ENCODE data around the gene NRN1L.

The NRN1L gene

DNA sequence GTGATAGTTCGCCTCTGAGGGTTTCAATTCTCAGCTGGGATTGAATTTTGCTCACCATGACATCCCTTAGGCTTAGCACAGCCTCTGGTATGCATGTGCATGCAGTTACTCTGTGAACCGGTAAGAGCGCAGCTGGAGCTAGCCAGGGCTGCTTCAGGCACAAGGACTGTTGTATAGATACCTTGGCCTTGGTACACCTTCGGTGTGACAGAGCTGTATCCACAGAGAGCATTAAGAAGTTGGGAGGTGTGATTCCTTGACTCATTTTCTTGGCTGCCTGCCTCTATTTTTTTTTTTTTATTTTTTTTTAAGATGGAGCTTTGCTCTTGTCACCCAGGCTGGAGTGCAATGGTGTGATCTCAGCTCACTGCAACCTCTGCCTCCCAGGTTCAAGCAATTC is 40.2 kb upstream of the NRN1L start:
- DNase-seq (ENCODE audit: low spot score) = no peak
- Histone ChIP-seq H3K4me3 (peak overlapping the region; percentile 82), H3K27ac (peak overlapping the region; percentile 96 to 98)
- TF ChIP-seq, protein P1, sequence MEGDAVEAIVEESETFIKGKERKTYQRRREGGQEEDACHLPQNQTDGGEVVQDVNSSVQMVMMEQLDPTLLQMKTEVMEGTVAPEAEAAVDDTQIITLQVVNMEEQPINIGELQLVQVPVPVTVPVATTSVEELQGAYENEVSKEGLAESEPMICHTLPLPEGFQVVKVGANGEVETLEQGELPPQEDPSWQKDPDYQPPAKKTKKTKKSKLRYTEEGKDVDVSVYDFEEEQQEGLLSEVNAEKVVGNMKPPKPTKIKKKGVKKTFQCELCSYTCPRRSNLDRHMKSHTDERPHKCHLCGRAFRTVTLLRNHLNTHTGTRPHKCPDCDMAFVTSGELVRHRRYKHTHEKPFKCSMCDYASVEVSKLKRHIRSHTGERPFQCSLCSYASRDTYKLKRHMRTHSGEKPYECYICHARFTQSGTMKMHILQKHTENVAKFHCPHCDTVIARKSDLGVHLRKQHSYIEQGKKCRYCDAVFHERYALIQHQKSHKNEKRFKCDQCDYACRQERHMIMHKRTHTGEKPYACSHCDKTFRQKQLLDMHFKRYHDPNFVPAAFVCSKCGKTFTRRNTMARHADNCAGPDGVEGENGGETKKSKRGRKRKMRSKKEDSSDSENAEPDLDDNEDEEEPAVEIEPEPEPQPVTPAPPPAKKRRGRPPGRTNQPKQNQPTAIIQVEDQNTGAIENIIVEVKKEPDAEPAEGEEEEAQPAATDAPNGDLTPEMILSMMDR (IDR thresholded peaks at IDR 0.05) = no peak

DNA sequence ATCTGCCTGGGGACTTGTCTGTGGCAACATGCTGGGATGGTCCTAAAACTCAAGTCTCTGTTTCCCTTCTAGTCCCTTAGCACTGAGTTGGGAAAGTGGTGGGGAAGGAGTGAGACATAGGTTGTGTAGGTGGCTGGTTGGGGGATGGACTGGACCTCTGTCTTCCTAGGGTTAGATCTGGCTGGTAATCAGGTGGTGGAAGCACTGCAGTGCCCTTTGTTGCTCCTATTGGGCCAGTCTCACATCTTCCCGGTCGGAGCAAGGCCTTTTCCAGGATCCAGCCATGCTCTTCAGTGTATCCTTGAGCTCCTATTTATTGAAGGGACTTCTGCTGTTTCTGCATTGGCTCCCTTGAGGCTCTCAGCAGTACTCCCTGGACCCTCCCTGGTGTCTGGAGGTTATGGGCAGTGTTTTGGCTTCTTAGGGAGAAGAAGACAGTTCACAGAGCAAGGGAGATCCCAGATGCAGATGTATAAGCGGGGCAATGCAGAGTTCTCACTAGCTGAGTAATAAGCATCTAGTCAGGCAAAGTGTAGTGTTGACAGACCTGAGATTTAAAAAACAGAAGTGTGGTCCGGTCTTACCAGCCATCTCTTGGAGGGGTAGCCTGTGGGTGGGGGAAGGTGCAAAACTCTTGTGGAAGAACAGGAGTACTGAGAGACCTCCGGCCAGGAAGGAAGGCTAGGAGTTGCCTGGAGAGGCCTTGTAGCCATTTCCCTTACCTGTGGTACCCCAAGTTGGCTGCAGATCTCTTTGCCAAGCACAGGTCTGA is 39.2 kb upstream of the NRN1L start:
- DNase-seq (ENCODE audit: low spot score) = no peak
- Histone ChIP-seq H3K4me3 (peak overlapping the region; percentile 99), H3K27ac (peak overlapping the region; percentile 96 to 98)
- TF ChIP-seq, protein P1 (IDR thresholded peaks at IDR 0.05) = no peak

DNA sequence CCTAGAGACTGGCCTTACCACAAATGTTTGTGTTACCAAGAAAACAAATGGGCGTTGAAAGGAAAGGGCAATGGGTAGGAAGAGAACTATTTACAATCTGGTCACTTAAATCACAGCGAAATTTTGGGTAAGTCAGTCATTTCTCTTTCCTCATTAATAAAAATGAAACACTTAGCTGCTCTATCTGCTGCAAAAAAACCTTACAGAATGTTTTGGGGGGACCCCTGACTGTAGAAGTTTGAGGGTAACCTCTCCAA is 38.7 kb upstream of the NRN1L start:
- peak overlapping the region; percentile 99 for H3K4me3 ChIP-seq
- H3K27ac ChIP-seq = peak overlapping the region; percentile 96 to 98
- TF ChIP-seq, protein P1 (IDR thresholded peaks at IDR 0.05) = no peak
- DNase-seq (ENCODE audit: low spot score) = no peak

DNA sequence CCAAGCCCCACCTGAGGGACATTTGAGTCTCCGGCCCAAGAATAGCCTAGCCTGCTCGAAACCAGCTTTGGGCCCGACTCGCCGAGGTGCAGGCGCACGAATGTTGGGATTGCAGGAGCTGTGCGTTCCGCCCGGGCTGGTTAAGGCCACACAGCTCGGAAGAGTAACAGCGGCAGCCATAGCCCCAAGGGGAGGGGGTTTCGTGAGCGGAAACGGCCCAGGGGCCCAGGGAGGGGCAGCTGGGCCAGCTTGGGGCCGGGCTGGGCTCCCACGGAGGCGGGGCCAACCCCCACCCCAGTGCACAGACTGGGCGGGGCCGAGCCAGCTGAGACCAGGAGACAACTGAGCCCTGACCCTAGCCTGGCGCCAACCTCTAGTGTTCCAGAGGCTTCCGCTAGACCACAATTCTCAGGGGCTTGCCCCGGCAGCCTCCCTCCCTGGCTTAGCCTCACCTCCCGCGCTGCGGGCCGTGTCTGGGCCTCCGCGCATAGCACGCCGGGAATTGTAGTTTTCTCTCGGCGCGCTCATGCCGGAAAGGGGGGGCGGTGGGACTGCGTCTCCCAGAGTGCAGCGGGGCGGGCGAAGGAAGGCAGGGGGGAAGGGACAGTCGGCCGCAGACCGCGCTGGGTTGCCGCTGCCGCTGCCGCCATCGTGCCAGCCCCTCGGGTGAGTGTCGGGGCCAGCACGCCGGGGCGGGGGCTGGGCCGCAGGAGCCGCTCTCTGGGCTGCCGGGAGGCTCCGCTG is 38.2 kb upstream of the NRN1L start, which contains the start of gene NUTF2:
NUTF2 (plus strand) TSS at position 614 of the 744 bp plus-strand sequence. CDS start 18,198 bp downstream, outside the sequence.
- peak; percentile 97 for DNase-seq (ENCODE audit: low spot score)
- TF ChIP-seq, protein P1 (IDR thresholded peaks at IDR 0.05) = no peak
- Histone ChIP-seq H3K27ac (peak within 1 kb of the TSS; percentile 96 to 98), H3K4me3 (peak within 1 kb of the TSS; percentile 99)

DNA sequence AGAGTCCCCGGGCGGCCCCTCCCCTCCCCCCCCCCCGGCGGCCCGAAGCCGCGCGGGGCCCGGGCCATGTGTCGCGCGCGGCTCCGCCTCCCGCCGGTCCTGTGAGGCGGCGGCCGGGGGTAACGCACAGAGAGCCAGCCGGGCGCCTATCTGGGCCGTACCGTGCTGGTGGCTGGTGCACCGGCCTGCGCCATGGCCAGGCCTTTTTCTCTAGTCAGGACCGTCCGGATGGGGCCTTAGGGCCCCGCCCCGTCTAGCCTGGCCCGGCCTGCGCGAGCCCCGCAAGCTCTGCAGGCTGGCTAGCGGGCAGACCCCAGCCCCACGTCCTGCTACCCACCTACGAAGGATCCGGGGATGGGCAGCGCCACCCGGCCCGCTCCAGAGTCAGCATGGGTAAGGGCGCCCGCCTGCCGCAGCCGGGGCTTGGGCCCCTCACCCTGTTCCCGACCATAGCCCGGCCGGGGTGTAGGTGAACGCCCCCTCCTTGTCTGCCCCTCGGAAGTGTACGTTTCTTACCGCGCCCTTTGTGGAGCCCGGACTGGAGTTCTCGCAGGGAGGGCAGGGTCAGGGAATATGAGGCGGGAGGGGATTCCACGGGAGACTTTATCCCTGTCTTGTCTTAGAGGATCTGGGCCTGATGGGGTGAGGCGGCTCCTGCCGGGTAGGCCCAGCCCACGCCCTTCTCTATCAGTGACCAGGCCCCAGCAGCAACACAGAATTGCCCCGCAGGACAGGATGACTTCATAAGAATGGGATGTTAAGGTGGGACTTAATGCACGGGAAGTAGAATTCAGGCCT is 37.4 kb upstream of the NRN1L start, which contains the start of gene CENPT:
CENPT (minus strand) TSS at position 630 of the 798 bp plus-strand sequence. CDS start 13,834 bp downstream, outside the sequence.
- TF ChIP-seq, protein P1 (IDR thresholded peaks at IDR 0.05) = no peak
- peak within 1 kb of the TSS; percentile 96 to 98 for H3K27ac ChIP-seq
- peak within 1 kb of the TSS; percentile 99 for H3K4me3 ChIP-seq
- no peak for DNase-seq (ENCODE audit: low spot score)

DNA sequence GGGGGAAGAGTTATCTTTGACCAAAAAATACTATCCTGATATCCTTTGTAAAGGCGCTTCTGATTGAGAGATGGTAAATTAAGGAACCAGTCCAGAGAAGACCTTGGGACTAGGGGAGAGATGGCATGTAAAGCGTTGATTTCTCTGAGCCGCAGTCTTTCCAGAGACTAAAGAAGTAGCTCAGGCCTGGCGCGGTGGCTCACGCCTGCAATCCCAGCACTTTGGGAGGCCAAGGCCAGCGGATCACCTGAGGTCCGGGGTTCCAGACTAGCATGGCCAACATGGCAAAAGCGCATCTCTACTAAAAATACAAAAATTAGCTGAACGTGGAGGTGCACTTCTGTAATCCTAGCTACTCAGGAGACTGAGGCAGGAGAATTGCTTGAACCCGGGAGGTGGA is 36.6 kb upstream of the NRN1L start:
- TF ChIP-seq, protein P1 (IDR thresholded peaks at IDR 0.05) = no peak
- Histone ChIP-seq H3K27ac (no peak overlapping the region), H3K4me3 (peak overlapping the region; percentile 99)
- DNase-seq (ENCODE audit: low spot score) = no peak
